Fibroblast of lung (primary cell): ENCODE data around the gene NXPH1. TPM values are rescaled to one million over a fixed set of nuclear protein-coding genes. Genes with fewer than 3 reads are reported as not detected.

Source experiments
- DNase-seq, 2 donors: peaks; one replicate each; pipeline versions ENCODE4 v3.0.0 to v3.0.0-alpha.2; 2010; ENCODE audit warnings: low read depth in 2 of 2
- H2AFZ ChIP-seq: 2 replicates; pipeline ENCODE4 v1.5.1; 2012; ENCODE audit warnings: low read length, control low read depth, inconsistent platforms
- H3K27ac ChIP-seq: 2 replicates; pipeline ENCODE4 v1.5.1; 2011; ENCODE audit warnings: low read length, control low read depth; ENCODE audit not compliant: insufficient read depth
- H3K27me3 ChIP-seq: 2 replicates; pipeline ENCODE4 v1.5.1; 2011; ENCODE audit warnings: mild to moderate bottlenecking, low read length; ENCODE audit not compliant: control insufficient read depth, insufficient read depth
- H3K36me3 ChIP-seq: 2 replicates; pipeline ENCODE4 v1.5.1; 2011; ENCODE audit warnings: low read length; ENCODE audit not compliant: control insufficient read depth, insufficient read depth
- H3K4me1 ChIP-seq: 2 replicates; pipeline ENCODE4 v1.5.1; 2011; ENCODE audit warnings: low read length; ENCODE audit not compliant: control insufficient read depth, insufficient read depth; ENCODE audit errors: extremely low read depth
- H3K4me2 ChIP-seq: 2 replicates; pipeline ENCODE4 v1.5.1; 2011; ENCODE audit warnings: low read length, control low read depth; ENCODE audit not compliant: insufficient read depth; ENCODE audit errors: extremely low read depth
- H3K4me3 ChIP-seq, 4 experiments: fragments of 200-600 bp in 1 of 4; sonication (generic) in 1 of 4; replicated peaks in 1 of 4; 2 replicates each; pipeline ENCODE4 v1.5.1; 2011 to 2016; ENCODE audit warnings: low read length in 4 of 4, low read depth in 3 of 4, mild to moderate bottlenecking in 3 of 4, control low read depth in 2 of 4, inconsistent platforms in 1 of 4, mixed read lengths in 1 of 4; ENCODE audit not compliant: insufficient read depth in 1 of 4; ENCODE audit errors: control extremely low read depth in 1 of 4
- H3K79me2 ChIP-seq: 2 replicates; pipeline ENCODE4 v1.5.1; 2012; ENCODE audit warnings: mild to moderate bottlenecking, low read length, inconsistent platforms; ENCODE audit not compliant: control insufficient read depth, insufficient read depth
- H3K9ac ChIP-seq: 2 replicates; pipeline ENCODE4 v1.5.1; 2011; ENCODE audit warnings: mild to moderate bottlenecking, low read length, control low read depth; ENCODE audit not compliant: insufficient read depth
- H3K9me3 ChIP-seq: 2 replicates; pipeline ENCODE4 v1.5.1; 2012; ENCODE audit warnings: low read depth, low read length; ENCODE audit not compliant: control insufficient read depth, insufficient read depth
- H4K20me1 ChIP-seq: 2 replicates; pipeline ENCODE4 v1.5.1; 2011; ENCODE audit warnings: low read length; ENCODE audit not compliant: control insufficient read depth, insufficient read depth; ENCODE audit errors: extremely low read depth
- CTCF ChIP-seq, 2 donors: IDR thresholded peaks in 1 of 2; conservative IDR thresholded peaks in 1 of 2; 1 replicate in 1 of 2; 2 replicates in 1 of 2; pipeline ENCODE4 v1.5.1; 2011 to 2012; ENCODE audit warnings: low read length in 2 of 2, control low read depth in 1 of 2, inconsistent platforms in 1 of 2, low read depth in 1 of 2, mild to moderate bottlenecking in 1 of 2
- EZH2 ChIP-seq: IDR thresholded peaks from 2 replicates; pipeline ENCODE4 v1.5.1; 2012; ENCODE audit warnings: low read length, control low read depth, mild to moderate bottlenecking; ENCODE audit errors: missing control alignments
- polyA plus RNA-seq, 2 donors: library from polyadenylated mRNA; depleted of rRNA in 1 of 2; stranded (reverse) in 1 of 2; unstranded in 1 of 2; fragments of >200 nt; gene quantifications; 2 replicates each; pipeline ENCODE4 v1.2.1, GENCODE V29; 2011 to 2012; ENCODE audit warnings: missing spikeins in 1 of 2
- total RNA-seq: library from RNA; depleted of rRNA; stranded (reverse); fragments of >200 nt; gene quantifications from 2 replicates; pipeline ENCODE4 v1.2.1, GENCODE V29; 2014

Gene NXPH1
- total and polyA plus RNA-seq, 2 donors (not counting 1 experiment from before 2014, with no cell fraction given) = not detected

- Histone ChIP-seq H3K36me3 (no peaks in the 10 kb centered on the region), H3K4me3 (no peak overlapping the region), H3K4me1 (no peaks in the 10 kb centered on the region), H4K20me1 (no peaks in the 10 kb centered on the region), H3K4me2 (no peak overlapping the region), H3K79me2 (no peaks in the 10 kb centered on the region), H3K27me3 (no peaks in the 10 kb centered on the region), H2AFZ (no peak overlapping the region), H3K27ac (no peak overlapping the region), H3K9ac (no peak overlapping the region), H3K9me3 (no peaks in the 10 kb centered on the region)
- TF ChIP-seq EZH2 (no peak), CTCF (conservative IDR thresholded peaks at IDR 0.05 in 1 of 2, IDR thresholded peaks at IDR 0.05 in 1 of 2; ENCODE audit: low read depth in 1 of 2, low read length in 2 of 2) (no peak)
- DNase-seq = no peak
Observed at GRCh38 chr7:8778459-8778858, 345.1 kb downstream of the NXPH1 start.

GRCh38 chr7:8781166-8781565, 347.8 kb downstream of the NXPH1 start:
- Histone ChIP-seq H3K27ac (no peak overlapping the region), H4K20me1 (no peaks in the 10 kb centered on the region), H3K9ac (no peak overlapping the region), H2AFZ (no peak overlapping the region), H3K27me3 (no peaks in the 10 kb centered on the region), H3K4me1 (no peaks in the 10 kb centered on the region), H3K4me2 (no peak overlapping the region), H3K4me3 (no peak overlapping the region), H3K9me3 (no peaks in the 10 kb centered on the region), H3K36me3 (no peaks in the 10 kb centered on the region), H3K79me2 (no peaks in the 10 kb centered on the region)
- TF ChIP-seq EZH2 (no peak), CTCF (conservative IDR thresholded peaks at IDR 0.05 in 1 of 2, IDR thresholded peaks at IDR 0.05 in 1 of 2; ENCODE audit: low read depth in 1 of 2, low read length in 2 of 2) (no peak)
- no peak for DNase-seq

DNA sequence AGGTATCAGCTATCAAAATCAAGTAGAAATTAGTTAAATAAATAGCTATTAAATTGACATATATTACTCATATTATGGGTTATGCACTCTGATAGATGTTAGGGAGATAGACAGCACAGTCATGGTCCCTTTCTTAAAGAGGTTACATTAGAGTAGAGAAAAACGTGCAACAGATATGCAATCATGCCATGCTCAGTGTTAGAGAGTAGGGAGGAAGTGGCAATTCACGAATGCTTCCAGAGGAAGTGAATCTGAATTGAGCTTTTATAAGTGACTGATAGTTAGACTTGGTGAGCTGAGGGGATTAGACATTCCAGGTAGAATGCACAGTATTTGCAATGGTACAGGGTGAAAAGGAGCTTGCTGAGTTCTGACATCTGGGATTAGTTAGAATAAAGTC, 349.8 kb downstream of the NXPH1 start:
- no peak overlapping the region for H3K27ac ChIP-seq
- H2AFZ ChIP-seq = no peak overlapping the region
- H3K9me3 ChIP-seq = no peaks in the 10 kb centered on the region
- H3K79me2 ChIP-seq = no peaks in the 10 kb centered on the region
- no peak overlapping the region for H3K9ac ChIP-seq
- no peak for DNase-seq
- no peaks in the 10 kb centered on the region for H3K36me3 ChIP-seq
- H3K4me2 ChIP-seq = no peak overlapping the region
- no peaks in the 10 kb centered on the region for H3K27me3 ChIP-seq
- no peaks in the 10 kb centered on the region for H4K20me1 ChIP-seq
- H3K4me1 ChIP-seq = no peaks in the 10 kb centered on the region
- H3K4me3 ChIP-seq = no peak overlapping the region
- TF ChIP-seq EZH2 (no peak), CTCF (conservative IDR thresholded peaks at IDR 0.05 in 1 of 2, IDR thresholded peaks at IDR 0.05 in 1 of 2; ENCODE audit: low read depth in 1 of 2, low read length in 2 of 2) (no peak)
